Right lobe of liver (tissue), 4 donors: ENCODE data around the gene KLHL11.

Experiments
- POLR2A ChIP-seq: fragments of 450-650 bp; IDR thresholded peaks from one replicate; pipeline ENCODE4 v1.6.1; 2017; ENCODE audit warnings: antibody characterized with exemption, mild to moderate bottlenecking
- TF ChIP-seq, protein P1 (sequence below), 4 donors: fragments of 200-600 bp in 3 of 4; fragments of 450-650 bp in 1 of 4; IDR thresholded peaks; one replicate each; pipeline versions ENCODE4 v1.5.1 to v1.8.0; 2016 to 2022; ENCODE audit warnings: antibody characterized with exemption in 4 of 4, mild to moderate bottlenecking in 2 of 4
- donor health status: DM: no; HTN: no; CAD: no.
- donor health status: DM: no; HTN: no; CAD: no.
- donor health status: DM: no; HTN: yes; CAD: no.

DNA sequence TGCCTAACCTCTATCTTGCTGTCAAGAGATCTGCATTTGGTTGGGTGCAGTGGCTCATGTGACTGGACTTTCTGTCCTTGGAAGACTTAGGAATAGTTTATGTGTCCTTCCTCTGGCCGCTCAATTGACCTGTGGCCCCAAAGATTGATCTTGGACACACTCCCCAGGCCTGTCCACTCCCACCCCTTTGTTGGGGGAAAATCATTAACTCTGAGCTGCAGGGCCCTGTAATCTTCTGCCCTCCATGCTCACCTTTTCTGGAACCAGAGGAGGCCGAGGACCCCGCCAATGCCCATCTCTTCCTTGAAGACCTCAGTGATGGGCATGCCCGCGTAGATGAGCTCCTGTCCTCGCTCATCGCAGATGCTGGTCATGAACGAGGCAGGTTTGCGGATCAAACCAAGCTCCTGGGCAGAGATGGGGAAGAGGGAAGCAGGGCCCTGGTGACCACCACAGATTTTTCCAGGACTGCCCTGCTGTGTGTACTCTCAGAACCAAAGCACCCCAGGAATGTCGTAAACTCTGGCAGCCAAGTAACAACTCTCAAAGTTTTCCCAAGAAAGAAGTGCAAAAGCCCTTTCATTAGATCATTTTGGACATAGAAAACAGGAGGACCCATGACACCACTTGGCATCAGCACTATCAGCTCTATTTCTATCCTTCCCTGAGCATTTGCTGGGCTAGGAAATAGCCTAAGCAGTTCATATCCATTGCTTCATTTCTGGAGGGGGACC, 8.5 kb upstream of the KLHL11 start:
- TF ChIP-seq, protein P1, sequence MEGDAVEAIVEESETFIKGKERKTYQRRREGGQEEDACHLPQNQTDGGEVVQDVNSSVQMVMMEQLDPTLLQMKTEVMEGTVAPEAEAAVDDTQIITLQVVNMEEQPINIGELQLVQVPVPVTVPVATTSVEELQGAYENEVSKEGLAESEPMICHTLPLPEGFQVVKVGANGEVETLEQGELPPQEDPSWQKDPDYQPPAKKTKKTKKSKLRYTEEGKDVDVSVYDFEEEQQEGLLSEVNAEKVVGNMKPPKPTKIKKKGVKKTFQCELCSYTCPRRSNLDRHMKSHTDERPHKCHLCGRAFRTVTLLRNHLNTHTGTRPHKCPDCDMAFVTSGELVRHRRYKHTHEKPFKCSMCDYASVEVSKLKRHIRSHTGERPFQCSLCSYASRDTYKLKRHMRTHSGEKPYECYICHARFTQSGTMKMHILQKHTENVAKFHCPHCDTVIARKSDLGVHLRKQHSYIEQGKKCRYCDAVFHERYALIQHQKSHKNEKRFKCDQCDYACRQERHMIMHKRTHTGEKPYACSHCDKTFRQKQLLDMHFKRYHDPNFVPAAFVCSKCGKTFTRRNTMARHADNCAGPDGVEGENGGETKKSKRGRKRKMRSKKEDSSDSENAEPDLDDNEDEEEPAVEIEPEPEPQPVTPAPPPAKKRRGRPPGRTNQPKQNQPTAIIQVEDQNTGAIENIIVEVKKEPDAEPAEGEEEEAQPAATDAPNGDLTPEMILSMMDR (IDR thresholded peaks at IDR 0.05): no peak
- no peak for TF ChIP-seq POLR2A
